ENCODE data around the gene YLPM1. TPM values are rescaled to one million over a fixed set of nuclear protein-coding genes. Genes with fewer than 3 reads are reported as not detected.

The YLPM1 gene
- total and polyA plus RNA-seq, 4 donors, result 59.7 to 99.2 (median 90.4) TPM

- no peak for DNase-seq (ENCODE audit: low read depth in 4 of 6, low spot score in 6 of 6)
- Histone ChIP-seq H3K4me3 (ENCODE audit: low read depth, low read length) (no peak overlapping the region), H3K27me3 (ENCODE audit: control insufficient read depth, insufficient read depth, low read length) (no peaks in the 10 kb centered on the region), H3K4me1 (ENCODE audit: control insufficient read depth, insufficient read depth, low read length) (no peaks in the 10 kb centered on the region), H3K36me3 (ENCODE audit: control insufficient read depth, insufficient read depth, low read length) (peaks cover 34% of the 10 kb centered on the region), H3K9me3 (ENCODE audit: control insufficient read depth, insufficient read depth, low read length) (no peaks in the 10 kb centered on the region), H3K27ac (ENCODE audit: low read depth, low read length) (no peak overlapping the region)
- WGBS (ENCODE audit: insufficient coverage), result no CpG with 5 or more reads among the region's 1 CpG
Measured at GRCh38 chr14:74785056-74785613, 22.0 kb downstream of the YLPM1 start.

GRCh38 chr14:74786796-74787315 lies 23.7 kb downstream of the YLPM1 start:
- DNase-seq (ENCODE audit: low read depth in 4 of 6, low spot score in 6 of 6), result no peak
- no peaks in the 10 kb centered on the region for H3K4me1 ChIP-seq (ENCODE audit: control insufficient read depth, insufficient read depth, low read length)
- no peaks in the 10 kb centered on the region for H3K27me3 ChIP-seq (ENCODE audit: control insufficient read depth, insufficient read depth, low read length)
- no peaks in the 10 kb centered on the region for H3K9me3 ChIP-seq (ENCODE audit: control insufficient read depth, insufficient read depth, low read length)
- no peak overlapping the region for H3K4me3 ChIP-seq (ENCODE audit: low read depth, low read length)
- WGBS (ENCODE audit: insufficient coverage), result 86% methylated on average over 1 of the region's 2 CpGs
- H3K27ac ChIP-seq (ENCODE audit: low read depth, low read length), result no peak overlapping the region
- H3K36me3 ChIP-seq (ENCODE audit: control insufficient read depth, insufficient read depth, low read length), result peaks cover 23% of the 10 kb centered on the region

GRCh38 chr14:74792249-74793039 lies 29.3 kb downstream of the YLPM1 start:
- no peak for DNase-seq (ENCODE audit: low read depth in 4 of 6, low spot score in 6 of 6)
- no peak overlapping the region for H3K4me3 ChIP-seq (ENCODE audit: low read depth, low read length)
- peaks cover 11% of the 10 kb centered on the region for H3K36me3 ChIP-seq (ENCODE audit: control insufficient read depth, insufficient read depth, low read length)
- no peaks in the 10 kb centered on the region for H3K27me3 ChIP-seq (ENCODE audit: control insufficient read depth, insufficient read depth, low read length)
- no peaks in the 10 kb centered on the region for H3K9me3 ChIP-seq (ENCODE audit: control insufficient read depth, insufficient read depth, low read length)
- no peaks in the 10 kb centered on the region for H3K4me1 ChIP-seq (ENCODE audit: control insufficient read depth, insufficient read depth, low read length)
- no peak overlapping the region for H3K27ac ChIP-seq (ENCODE audit: low read depth, low read length)
- no CpG with 5 or more reads among the region's 7 CpGs for WGBS (ENCODE audit: insufficient coverage)

GRCh38 chr14:74793506-74794155 lies 30.5 kb downstream of the YLPM1 start:
- peaks cover 7% of the 10 kb centered on the region for H3K36me3 ChIP-seq (ENCODE audit: control insufficient read depth, insufficient read depth, low read length)
- no peak for DNase-seq (ENCODE audit: low read depth in 4 of 6, low spot score in 6 of 6)
- no peaks in the 10 kb centered on the region for H3K4me1 ChIP-seq (ENCODE audit: control insufficient read depth, insufficient read depth, low read length)
- no peaks in the 10 kb centered on the region for H3K27me3 ChIP-seq (ENCODE audit: control insufficient read depth, insufficient read depth, low read length)
- H3K4me3 ChIP-seq (ENCODE audit: low read depth, low read length), result no peak overlapping the region
- WGBS (ENCODE audit: insufficient coverage), result 92% methylated on average over 2 of the region's 3 CpGs
- no peaks in the 10 kb centered on the region for H3K9me3 ChIP-seq (ENCODE audit: control insufficient read depth, insufficient read depth, low read length)
- H3K27ac ChIP-seq (ENCODE audit: low read depth, low read length), result no peak overlapping the region

- DNase-seq (ENCODE audit: low read depth in 4 of 6, low spot score in 6 of 6), result no peak
- no peaks in the 10 kb centered on the region for H3K27me3 ChIP-seq (ENCODE audit: control insufficient read depth, insufficient read depth, low read length)
- WGBS (ENCODE audit: insufficient coverage), result 100% methylated on average over 1 of the region's 2 CpGs
- H3K4me1 ChIP-seq (ENCODE audit: control insufficient read depth, insufficient read depth, low read length), result no peaks in the 10 kb centered on the region
- peaks cover 12% of the 10 kb centered on the region for H3K36me3 ChIP-seq (ENCODE audit: control insufficient read depth, insufficient read depth, low read length)
- H3K4me3 ChIP-seq (ENCODE audit: low read depth, low read length), result no peak overlapping the region
- H3K27ac ChIP-seq (ENCODE audit: low read depth, low read length), result no peak overlapping the region
- H3K9me3 ChIP-seq (ENCODE audit: control insufficient read depth, insufficient read depth, low read length), result no peaks in the 10 kb centered on the region
Measured at GRCh38 chr14:74794947-74795346, 31.8 kb downstream of the YLPM1 start.

GRCh38 chr14:74799765-74800164 lies 36.6 kb downstream of the YLPM1 start:
- H3K27me3 ChIP-seq (ENCODE audit: control insufficient read depth, insufficient read depth, low read length), result no peaks in the 10 kb centered on the region

GRCh38 chr14:74800780-74801179 lies 37.7 kb downstream of the YLPM1 start:
- no peak overlapping the region for H3K4me3 ChIP-seq (ENCODE audit: low read depth, low read length)
- H3K9me3 ChIP-seq (ENCODE audit: control insufficient read depth, insufficient read depth, low read length), result no peaks in the 10 kb centered on the region
- H3K36me3 ChIP-seq (ENCODE audit: control insufficient read depth, insufficient read depth, low read length), result peaks cover 29% of the 10 kb centered on the region
- H3K4me1 ChIP-seq (ENCODE audit: control insufficient read depth, insufficient read depth, low read length), result no peaks in the 10 kb centered on the region
- no peak overlapping the region for H3K27ac ChIP-seq (ENCODE audit: low read depth, low read length)
- DNase-seq (ENCODE audit: low read depth in 4 of 6, low spot score in 6 of 6), result no peak
- no CpG with 5 or more reads among the region's 3 CpGs for WGBS (ENCODE audit: insufficient coverage)
- no peaks in the 10 kb centered on the region for H3K27me3 ChIP-seq (ENCODE audit: control insufficient read depth, insufficient read depth, low read length)

More at GRCh38 chr14:74799765-74800164, 36.6 kb downstream of the YLPM1 start:
- Histone ChIP-seq H3K9me3 (ENCODE audit: control insufficient read depth, insufficient read depth, low read length) (no peaks in the 10 kb centered on the region), H3K4me3 (ENCODE audit: low read depth, low read length) (no peak overlapping the region), H3K36me3 (ENCODE audit: control insufficient read depth, insufficient read depth, low read length) (peaks cover 20% of the 10 kb centered on the region), H3K27ac (ENCODE audit: low read depth, low read length) (no peak overlapping the region), H3K4me1 (ENCODE audit: control insufficient read depth, insufficient read depth, low read length) (no peaks in the 10 kb centered on the region)
- no peak for DNase-seq (ENCODE audit: low read depth in 4 of 6, low spot score in 6 of 6)

- WGBS (ENCODE audit: insufficient coverage), result no CpG with 5 or more reads among the region's 3 CpGs
- peaks cover 33% of the 10 kb centered on the region for H3K36me3 ChIP-seq (ENCODE audit: control insufficient read depth, insufficient read depth, low read length)
- H3K27me3 ChIP-seq (ENCODE audit: control insufficient read depth, insufficient read depth, low read length), result no peaks in the 10 kb centered on the region
- H3K4me1 ChIP-seq (ENCODE audit: control insufficient read depth, insufficient read depth, low read length), result no peaks in the 10 kb centered on the region
- DNase-seq (ENCODE audit: low read depth in 4 of 6, low spot score in 6 of 6), result no peak
- H3K9me3 ChIP-seq (ENCODE audit: control insufficient read depth, insufficient read depth, low read length), result no peaks in the 10 kb centered on the region
- no peak overlapping the region for H3K27ac ChIP-seq (ENCODE audit: low read depth, low read length)
- no peak overlapping the region for H3K4me3 ChIP-seq (ENCODE audit: low read depth, low read length)
Measured at GRCh38 chr14:74801396-74801795, 38.3 kb downstream of the YLPM1 start.

GRCh38 chr14:74804219-74804825 lies 41.2 kb downstream of the YLPM1 start:
- DNase-seq (ENCODE audit: low read depth in 4 of 6, low spot score in 6 of 6), result peak in 4 of 6 donors; percentile 1 to 59 (median 18)
- 96% methylated on average over 3 of the region's 4 CpGs for WGBS (ENCODE audit: insufficient coverage)
- Histone ChIP-seq H3K4me3 (ENCODE audit: low read depth, low read length) (no peak overlapping the region), H3K36me3 (ENCODE audit: control insufficient read depth, insufficient read depth, low read length) (peaks cover 23% of the 10 kb centered on the region), H3K4me1 (ENCODE audit: control insufficient read depth, insufficient read depth, low read length) (no peaks in the 10 kb centered on the region), H3K27ac (ENCODE audit: low read depth, low read length) (no peak overlapping the region), H3K27me3 (ENCODE audit: control insufficient read depth, insufficient read depth, low read length) (no peaks in the 10 kb centered on the region), H3K9me3 (ENCODE audit: control insufficient read depth, insufficient read depth, low read length) (no peaks in the 10 kb centered on the region)
